ENCODE results near the gene ZNF608.

ZNF608 gene

DNA sequence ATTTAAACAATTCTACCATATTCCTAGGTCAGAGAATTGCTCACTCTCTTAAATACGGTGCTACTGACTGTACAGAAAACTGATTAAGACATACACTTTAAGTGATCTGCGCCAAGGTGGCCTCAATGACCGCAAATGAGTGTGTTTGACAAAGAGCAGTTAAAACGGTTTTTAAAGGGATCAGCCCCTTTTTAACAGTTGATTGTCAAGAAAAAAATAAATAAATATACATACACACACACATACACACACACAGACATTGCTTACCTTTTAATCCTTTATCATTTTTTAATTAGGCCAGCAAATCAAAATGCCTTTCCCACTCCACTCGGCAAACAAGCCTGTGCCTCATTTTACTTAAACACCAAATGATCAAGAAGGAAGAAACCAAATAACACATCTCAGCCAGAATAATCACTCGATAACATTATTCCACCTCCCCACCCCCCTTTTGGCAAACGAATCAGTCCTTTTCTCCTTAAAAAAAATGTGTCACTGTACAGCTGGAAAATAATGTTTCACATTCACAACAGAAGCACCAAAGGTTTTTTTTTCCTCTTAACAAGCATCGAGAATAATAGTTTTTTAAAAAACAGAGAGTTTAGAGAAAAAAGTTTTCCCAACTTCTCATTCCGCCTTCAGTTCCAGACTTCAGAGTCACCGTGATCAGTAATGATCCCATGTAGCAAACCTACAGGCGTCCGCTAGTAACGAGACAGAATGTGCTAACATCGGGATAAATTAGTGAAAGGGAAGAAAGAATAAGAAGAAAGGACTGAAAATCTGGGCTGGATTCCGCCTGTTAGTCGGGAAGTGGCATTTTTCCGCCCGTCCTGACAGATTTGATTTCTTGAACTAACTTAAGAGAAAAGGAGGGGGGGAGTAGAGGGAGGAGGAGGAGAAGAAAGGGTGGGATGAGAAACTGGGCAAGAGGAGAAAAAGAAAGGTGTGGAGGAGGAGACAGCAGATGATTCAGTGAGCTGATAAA is at the start of gene ZNF608:
Gene ZNF608 (minus strand): TSS at position 712 of the 988 bp plus-strand sequence. CDS start 1,650 bp downstream, outside the sequence.
- peak; percentile 90 for DNase-seq

DNA sequence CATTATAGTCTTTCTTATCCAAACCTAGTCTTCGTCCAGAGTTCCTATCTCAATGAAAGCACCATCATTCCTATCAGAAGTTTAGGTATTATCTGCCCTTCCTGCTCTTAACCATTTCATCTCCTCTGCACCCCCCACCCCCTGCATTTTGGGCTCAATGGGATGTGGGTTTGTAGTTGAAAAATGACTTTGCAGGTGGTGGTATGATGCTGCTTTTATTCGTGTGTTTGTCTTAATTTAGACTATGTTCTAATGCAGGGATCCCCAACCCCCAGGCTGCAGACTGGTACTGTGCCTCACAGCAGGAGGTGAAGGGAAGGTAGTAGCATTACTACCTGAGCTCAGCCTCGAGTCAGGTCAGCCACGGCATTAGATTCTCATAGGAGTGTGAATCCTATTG is 49.4 kb upstream of the ZNF608 start:
- no peak for DNase-seq

GRCh38 chr5:124790895-124791732 is 44.7 kb upstream of the ZNF608 start:
- DNase-seq: peak; percentile 21

DNA sequence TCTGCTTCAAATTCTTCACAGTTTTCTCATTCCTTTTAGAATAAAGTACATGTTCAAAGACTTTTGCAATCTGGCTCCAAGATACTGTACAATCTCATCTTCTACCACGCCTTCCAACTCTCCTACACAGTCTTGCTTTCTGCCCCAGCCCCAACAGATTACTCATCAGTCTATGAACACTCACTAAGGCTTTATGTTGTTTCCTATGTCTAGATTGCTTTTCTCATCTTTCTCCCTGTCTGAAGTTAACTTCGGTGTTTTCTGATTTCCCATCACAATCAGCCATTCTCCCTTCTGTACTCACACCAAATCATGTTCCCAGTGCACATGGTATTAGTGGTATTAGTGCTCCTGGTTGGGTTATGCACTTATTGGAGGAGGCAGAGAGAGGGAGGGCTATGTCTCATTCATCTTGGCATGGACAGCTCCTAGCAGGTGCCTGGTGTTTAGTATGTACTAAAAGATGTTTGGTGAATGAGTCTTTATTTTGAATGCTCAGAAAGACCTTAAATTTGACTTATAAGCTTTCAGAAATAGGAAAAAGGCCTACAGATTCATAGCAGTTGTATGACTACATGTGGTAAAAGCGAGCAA is 44.0 kb upstream of the ZNF608 start:
- DNase-seq: peak; percentile 65

DNA sequence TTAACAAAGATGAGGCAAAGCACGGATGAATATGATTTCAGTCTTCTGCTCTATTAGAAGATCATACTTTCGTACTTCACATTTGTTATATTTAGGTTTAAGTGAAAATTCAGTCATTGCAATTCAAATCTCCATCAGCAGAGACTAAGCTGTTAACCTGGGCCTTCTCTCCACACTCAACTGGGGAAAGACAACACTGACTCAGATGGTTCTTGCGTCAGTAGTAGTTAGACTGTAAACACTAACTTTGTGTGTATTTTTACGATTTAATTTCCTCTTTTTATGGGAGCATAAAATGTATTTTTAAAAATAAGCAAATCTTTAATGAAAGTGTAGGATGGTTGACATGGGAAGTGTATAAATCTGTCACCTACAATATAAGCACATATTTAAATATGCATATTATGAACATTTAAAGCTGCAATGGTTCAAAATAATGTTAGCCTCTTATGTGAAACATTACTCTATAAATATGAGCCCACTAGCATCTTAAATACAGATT is 42.7 kb upstream of the ZNF608 start:
- DNase-seq: no peak

GRCh38 chr5:124783794-124784193 is 37.4 kb upstream of the ZNF608 start:
- no peak for DNase-seq

DNA sequence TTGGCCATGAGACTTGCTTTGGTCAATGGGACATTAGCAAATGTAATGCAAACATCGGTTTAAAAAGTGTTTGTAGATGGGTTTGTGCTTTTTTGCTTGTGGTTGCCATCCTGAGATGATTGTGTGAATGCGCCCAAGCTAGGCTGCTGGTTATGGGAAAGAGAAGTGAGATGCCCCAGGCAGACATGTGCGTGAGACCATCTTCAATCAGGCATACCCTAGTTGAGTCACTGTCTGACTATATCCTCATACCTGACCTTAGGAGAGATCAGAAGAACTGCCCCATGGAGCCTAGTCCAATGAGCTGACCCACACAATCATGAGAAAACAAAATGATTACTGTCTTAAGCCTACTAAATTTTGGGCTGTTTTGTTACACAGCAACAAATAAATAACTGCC is 36.8 kb upstream of the ZNF608 start:
- no peak for DNase-seq

- DNase-seq: no peak
Measured at GRCh38 chr5:124782262-124782661, 35.8 kb upstream of the ZNF608 start.

DNA sequence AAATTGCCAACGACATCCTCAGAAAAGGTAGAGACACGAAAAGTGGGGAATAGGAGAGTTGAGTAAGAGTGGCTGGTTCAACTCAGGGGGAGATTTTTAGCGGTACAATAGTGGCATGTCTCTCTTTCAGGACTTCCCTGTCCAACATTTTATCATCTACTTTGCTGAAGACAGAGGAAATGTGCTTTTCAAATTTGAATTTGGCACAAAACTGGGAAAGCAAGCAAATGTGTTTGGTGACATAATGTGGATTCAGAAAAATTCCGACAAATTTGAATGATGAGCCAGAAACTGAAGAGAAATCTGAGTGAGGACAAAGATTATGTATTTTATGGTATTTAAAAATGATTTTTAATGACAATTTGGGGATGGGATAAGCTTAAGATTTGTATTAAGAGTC is 33.6 kb upstream of the ZNF608 start:
- DNase-seq: no peak

DNA sequence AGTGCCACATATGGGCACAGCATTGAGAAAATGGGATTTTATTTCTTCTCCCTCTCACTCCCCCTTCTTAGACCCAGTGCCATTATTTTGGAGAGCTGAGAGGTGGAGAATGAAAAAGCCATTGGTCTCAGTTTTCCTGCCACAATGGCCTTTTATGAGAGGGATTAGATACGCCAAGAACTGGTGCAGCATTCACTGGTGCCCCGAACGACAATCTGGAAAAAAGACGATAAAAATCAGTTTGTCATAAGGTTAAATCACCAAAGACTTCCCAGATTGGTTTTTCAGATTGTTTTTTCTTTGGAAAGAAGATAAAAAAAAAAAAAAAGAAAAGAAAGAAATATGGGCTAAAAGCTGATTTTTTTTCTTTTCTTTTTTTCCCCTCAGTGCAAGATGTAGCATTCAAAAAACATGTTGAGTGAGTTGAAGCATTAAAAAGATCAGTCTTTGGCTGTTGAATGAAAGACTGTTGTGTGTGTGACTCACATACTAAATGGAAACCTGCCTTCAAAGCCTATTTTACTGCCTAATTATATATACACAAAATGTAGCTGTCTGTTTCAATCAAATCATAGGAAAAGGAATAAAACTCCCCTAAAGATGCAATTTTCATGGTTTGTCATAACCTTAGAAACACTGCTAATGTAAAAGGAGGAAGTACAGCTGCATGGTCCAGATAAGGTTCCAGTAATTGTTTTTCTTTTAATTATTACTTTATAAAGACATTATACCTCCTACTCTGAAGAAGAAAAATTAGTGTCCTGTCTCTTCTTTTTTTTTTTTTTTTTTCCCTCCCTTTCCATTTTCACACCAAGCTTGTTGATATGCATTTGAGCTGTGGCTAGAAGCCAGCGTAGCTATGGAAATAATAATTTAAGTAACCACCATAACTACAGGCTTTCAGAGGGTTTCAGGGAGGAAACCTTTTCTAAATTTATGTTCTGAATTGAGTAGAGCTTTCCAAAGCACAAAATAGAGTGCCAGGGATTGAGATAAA is 27.2 kb upstream of the ZNF608 start:
- DNase-seq: no peak

DNA sequence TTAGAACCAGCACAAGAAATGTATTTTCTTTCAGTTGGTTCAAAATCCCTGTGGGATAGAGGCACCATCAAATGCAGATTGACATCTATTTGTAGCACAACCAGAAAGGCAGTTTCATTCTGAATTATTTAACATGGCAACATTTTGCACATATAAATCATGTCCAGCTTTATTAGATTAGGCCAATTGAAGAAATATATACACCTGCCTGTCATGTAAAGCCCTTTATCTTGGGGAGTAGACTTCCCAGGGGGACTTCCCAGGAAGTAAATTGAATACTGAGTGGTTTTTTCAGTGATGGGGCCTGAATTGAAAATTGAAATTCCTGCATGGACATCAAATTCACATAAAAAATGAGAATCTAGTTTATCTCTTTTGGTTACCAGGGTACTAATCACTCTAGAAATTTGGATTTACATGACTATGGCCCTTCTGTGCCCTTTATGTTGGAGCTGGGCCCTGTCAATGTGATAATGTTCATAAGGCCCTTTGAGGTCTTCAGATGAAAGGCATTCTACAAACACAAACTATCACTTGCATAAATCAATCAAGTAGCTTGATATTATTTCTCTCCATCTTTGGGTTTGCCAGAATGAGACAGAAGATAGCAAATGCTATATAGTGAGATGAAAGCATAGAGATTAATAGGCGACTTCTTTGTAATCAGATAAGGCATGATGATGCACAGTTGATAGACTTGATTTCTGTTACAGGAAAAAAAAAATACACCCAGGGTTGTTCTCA is 26.2 kb upstream of the ZNF608 start:
- DNase-seq: no peak

- DNase-seq: no peak
Measured at GRCh38 chr5:124771761-124772160, 25.3 kb upstream of the ZNF608 start.

DNA sequence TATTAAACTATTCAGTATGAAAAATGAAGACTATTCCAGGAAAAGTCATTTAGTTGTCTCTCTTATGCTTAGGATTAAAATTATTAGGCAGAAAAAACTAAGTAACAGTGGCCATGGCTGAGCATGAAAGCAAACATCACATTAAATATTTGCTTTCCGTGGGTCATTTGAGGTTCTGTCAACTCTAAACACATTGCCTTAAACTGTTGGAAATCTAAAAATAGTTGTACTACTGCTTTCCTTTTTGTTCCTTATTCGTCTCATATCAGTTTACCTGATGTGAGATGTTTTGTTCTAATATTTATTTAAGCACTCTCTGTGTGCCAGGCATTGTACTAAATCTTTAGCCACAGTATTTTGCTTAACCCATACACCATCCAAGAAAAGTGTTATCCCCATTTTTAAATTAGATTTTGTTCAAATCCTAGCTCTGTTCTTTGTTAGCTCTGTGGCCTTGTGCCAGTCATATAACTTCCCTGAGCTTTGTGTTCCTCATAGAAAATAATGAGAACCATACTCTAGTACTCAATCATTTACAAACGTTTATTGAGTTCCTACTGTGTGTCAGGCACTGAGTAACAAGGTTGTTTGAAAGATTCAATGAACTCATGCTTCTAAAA is 18.7 kb upstream of the ZNF608 start:
- no peak for DNase-seq

- DNase-seq: no peak
Measured at GRCh38 chr5:124764585-124764984, 18.1 kb upstream of the ZNF608 start.

- no peak for DNase-seq
Measured at GRCh38 chr5:124761010-124761409, 14.6 kb upstream of the ZNF608 start.

DNA sequence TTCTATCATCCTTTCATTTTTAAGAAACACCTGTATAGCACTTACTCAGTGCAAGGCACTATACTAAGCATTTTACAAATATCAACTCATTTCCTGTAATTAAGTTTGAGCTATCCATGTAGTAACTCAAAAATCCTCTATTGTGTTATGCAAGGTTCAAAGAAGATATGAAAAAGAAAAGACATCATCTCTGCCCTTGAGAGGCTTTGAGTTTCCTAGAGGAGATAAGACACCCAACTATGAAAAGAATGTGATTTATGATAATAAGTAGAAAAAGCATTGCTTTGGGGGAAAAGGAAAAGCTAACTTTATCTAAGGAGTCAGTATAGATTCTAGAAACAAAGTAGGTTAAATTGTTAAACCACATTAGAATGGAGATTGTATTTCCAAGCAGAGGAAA is 14.2 kb upstream of the ZNF608 start:
- no peak for DNase-seq

GRCh38 chr5:124755565-124755964 is 9.1 kb upstream of the ZNF608 start:
- no peak for DNase-seq

DNA sequence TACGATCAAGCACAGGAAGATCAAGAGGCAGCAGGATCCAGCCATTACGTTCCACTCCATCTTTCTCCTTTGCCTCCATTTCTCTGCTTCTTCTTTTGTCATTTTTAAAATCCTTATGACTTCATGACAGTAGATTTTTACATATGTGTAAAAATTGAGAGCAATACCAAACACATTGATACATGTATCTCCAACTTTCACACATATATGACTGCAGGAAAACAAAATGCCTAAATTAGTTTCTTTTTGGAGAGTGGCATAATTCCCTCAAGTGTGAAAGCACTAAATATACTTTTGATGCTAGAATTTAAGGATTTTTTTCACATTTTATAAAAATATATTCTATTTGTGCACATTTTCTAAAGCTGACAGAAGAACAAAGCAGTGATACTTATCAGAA is 8.6 kb upstream of the ZNF608 start:
- no peak for DNase-seq

GRCh38 chr5:124754206-124754927 is 7.9 kb upstream of the ZNF608 start:
- DNase-seq: no peak

Data from kidney glomerular epithelial cell (primary cell).